NCI-H82 (cell line): ENCODE data around the gene MOK.
"Not testable (repeated sequence)": the region's sequence is repeated elsewhere in the genome, so short reads cannot be mapped to it uniquely, and the experiment has no call there.

ENCODE experiments used
- DNase-seq: peaks from one replicate; lab custom pipeline; 2025; lab: John Stamatoyannopoulos, UW

Gene MOK

DNA sequence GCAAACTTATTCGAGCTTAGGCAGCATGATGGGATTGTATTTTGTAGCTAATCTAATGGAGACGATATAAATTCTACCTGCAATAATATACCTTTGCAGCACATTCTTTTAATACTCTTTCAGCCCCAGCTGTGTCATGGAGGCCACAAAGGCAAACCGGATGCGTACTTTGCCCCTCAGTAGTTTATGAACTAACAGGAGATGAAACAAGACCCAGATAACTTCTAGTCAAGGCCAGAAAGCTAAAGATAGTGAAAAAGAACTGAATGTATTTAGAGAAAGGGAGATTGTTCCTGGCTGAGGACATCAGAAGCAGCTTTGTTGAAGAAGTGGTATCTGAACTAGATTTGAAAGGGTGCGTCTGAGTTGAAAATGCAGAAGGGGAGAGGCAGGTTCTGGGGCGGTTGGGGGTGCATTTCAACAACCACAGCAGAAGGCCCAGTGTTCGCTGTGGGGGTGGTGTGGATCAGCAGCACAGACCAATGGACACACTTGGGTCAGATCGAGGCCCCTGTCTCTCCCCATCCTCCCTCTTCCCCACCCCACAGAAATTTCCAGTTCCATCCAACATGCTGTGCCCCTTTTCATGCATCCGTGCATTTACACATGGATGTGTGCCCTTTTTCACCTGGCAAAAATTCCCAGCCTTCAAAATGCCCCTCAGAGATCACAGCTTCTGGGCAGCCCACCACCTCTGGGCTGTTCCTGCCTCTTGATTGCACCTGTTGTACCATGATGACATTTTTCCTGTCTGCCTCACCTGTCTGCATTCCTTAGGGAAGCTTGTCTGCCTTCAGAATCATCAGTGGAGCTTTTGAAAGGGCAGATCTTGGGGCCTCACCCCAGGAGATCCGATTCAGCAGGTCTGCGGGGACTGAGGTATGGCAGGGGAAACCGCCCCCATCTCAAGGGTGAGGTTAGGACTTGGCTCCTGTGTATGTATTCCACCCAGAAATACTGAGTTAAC lies 16.8 kb upstream of the MOK start:
- no peak for DNase-seq

DNA sequence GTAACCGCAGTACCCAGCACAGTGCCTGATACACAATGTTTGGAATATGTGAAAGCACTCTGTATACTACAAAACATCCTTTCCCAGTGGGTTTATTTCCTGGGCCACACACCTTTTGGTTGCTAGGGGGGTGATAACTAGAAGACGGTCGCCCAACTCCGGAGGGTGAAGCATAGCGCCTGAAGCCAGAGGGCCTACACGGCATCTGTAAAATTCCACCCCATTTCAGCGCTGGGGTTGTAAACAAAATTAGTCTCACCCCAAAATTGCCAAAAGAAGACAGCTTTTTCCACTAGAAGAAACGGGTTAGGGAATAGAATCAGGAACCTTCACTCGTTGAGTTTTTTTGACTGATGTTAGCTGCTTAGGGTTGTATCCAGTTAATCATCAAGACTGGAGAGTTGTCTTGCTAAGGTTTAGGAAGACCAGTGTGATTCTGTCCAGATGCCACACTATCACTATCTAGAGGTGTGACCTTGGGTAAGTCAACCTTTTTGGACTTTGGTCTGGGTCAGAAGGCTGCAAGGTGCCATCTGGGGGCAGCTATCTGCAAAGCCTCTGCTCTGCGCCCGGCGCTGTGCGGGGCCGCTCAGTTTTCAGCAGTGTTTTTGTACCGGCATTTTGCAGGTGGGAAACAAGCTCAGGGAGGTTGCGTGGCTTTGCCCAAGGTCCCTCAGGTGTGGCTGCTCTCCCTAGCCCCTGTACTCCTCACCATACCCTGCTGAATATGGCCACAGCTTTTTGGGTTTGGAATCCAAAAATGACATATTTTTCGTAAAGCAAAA lies 15.9 kb upstream of the MOK start:
- no peak for DNase-seq

- DNase-seq: peak; percentile 53
Observed at GRCh38 chr14:102320033-102320660, 15.2 kb upstream of the MOK start.

- DNase-seq: peak; percentile 90
Observed at GRCh38 chr14:102319351-102320032, 14.5 kb upstream of the MOK start, which contains the start of gene ZNF839. Gene ZNF839 (plus strand): TSS chr14:102319746. CDS start chr14:102319766, 20 bp downstream.

GRCh38 chr14:102318781-102319276 lies 13.9 kb upstream of the MOK start:
- no peak for DNase-seq

DNA sequence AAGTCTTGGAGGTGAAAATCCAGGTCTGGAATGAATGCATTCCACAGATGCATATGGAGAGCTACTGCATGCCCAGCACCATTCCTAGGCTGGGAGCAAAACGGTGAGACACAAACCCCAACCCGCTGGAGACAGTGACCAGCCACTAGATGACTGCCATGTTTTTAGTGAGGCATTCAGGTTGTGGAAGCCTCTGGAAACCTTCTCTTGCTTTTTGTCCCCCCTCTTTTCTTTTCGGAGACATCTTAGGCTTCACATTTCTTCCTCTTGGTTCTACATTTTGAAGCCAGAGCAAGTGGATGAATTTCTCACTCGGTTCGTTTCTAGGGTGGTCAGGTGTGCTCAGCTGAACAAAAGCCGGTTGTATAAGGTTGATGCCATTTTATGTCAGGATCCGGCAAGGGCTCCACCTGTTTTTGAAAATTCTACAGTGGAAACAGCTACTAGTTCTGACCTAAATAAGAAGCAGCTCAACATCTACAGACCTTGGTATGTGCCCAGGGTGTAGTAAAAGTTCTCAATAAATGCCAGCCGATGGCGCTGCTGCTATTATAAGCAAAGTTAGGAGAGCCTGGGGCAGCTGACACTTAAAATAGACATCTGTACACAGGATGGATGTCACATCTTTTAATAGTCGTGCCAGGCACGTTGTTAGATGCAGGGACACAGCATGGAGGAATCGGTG lies 12.7 kb upstream of the MOK start:
- peak; percentile 63 for DNase-seq

GRCh38 chr14:102316743-102317563 lies 12.0 kb upstream of the MOK start:
- peak; percentile 90 for DNase-seq

DNA sequence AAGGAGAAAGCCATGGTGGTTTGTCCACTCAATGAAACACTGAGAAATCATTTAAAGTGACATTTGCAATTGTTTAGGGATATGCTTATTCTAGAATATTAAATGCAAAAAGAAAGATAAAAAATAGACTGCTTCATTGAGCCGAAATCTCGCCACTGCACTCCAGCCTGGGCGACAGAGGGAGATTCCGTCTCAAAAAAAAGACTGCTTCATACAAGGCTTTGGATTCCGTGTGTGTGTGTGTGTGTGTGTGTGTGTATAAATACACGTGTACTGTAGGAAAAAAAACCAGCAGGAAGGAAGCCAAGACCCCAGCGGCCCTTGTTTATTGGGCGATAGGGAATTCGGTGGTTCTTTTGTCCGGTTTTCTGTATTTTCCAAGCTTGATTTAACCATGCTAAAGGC lies 11.4 kb upstream of the MOK start:
- DNase-seq: peak; percentile 61

DNA sequence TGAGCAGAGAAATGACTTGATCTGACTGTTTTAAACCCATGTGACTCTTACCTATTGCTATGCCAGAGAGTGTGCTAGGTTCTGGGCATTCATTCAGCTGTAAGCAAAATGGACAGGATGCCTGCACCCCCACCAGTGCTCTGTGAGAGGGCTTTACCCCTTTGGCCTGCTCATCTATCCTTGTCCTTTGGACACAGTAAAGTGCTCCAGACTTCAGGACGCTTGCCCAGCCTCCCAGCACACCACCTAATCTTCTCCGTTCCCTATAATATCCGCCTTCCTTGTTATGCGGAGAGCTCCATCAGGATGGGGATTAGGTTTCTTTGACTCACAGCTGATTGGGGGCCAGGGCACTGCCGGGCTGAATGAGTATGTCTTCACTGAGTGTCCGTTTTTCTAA lies 10.2 kb upstream of the MOK start:
- peak; percentile 73 for DNase-seq

- DNase-seq: peak; percentile 84
Observed at GRCh38 chr14:102314242-102315011, 9.5 kb upstream of the MOK start.

DNA sequence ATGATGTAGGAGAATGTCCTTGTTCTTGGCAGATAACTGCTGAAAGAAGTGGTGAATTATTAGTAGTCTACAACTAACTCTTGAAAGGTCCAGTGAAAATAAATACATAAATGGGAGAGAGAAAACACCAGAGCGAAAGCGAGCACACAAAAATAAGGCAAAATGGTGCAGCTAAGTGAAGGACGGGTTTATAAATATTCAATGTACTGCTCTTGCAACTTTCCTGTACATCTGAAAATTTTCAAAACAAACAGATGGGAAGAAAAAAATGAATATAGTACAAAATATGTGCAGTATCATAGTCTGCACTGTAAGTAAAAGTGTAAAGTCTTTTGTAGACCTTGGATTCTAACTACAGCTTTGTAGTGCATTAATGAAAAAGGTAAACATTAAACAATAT lies 1.3 kb downstream of the MOK start:
- no peak for DNase-seq

GRCh38 chr14:102298303-102299070 lies 6.5 kb downstream of the MOK start:
- DNase-seq: not testable (repeated sequence)

DNA sequence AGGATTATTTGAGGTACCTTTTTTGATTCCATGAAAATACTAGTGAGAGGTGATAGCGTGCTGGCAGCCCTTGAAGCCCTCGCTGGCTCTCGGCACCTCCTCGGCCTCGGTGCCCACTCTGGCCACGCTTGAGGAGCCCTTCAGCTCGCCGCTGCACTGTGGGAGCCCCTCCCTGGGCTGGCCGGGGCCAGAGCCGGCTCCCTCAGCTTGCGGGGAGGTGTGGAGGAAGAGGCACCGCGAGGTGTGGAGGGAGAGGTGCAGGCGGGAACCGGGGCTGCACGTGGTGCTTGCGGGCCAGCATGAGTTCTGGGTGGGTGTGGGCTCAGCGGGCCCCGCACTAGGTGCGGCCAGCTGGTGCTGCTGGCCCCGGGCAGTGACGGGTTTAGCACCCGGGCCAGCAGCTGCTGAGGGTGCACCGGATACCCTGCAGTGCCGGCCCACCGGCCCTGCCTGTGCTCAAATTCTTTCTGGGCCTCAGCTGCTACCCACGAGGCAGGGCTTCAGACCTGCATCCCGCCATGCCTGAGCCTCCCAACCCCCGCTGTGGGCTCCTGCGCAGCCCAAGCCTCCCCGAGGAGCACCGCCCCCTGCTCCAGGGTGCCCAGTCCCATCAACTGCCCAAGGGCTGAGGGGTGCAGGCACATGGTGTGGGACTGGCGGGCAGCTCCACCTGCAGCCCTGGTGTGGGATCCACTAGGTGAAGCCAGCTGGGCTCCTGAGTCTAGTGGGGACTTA lies 7.4 kb downstream of the MOK start:
- DNase-seq: no peak

GRCh38 chr14:102295270-102295669 lies 9.7 kb downstream of the MOK start:
- DNase-seq: peak; percentile 17

DNA sequence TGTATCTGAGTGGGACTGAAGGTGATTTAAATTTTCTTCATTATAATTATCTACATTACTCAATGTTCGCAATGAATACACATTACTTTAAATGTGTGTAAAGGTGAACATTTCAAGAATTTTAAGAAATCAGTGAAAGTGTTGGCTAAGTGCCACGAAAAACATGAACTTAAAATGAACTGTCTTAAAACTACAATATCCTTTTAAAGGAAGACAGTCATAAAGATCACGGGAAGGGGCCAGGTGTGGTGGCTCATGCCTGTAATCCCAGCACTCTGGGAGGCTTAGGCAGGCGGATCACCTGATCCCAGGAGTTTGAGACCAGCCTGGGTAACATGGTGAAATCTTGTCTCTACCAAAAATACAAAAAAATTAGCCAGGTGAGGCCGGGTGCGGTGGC lies 11.2 kb downstream of the MOK start:
- peak; percentile 32 for DNase-seq

DNA sequence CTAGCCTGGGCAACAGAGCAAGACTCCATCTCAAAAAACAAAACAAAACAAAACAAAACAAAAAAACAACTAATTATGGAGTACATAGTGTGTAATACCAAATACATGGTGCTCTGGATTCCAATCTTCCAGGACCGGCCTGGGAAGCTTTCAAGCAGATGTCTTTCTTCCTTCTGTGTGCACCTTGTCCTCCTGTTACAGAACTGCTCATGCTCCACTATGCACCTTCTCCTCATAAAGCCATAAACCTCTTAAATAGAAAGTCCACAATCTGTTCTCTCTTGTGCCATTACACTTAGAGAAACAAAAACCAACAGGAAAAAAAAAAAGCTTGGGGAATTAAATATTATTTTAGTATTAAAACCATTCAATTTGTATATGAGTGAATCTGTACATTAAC lies 12.5 kb downstream of the MOK start:
- DNase-seq: no peak

- no peak for DNase-seq
Observed at GRCh38 chr14:102288139-102288538, 16.8 kb downstream of the MOK start.

DNA sequence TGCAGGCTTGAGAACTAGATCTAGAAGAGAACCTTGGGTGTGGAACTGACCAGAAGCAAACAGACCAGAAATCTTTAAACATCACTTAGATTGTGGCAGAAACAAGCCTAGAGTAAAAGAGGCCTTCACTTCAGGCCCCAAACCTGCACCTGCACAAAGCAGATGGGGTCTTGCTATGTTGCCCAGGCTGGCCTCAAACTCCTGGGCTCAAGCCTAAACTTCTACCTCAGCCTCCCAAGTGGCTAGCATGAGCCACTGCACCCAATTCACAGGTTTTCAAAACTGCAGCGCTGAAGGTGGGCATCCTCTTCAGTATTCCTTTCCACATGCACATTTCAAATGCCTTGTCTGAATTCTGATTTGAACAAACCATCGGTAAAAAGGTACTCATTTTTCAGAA lies 19.9 kb downstream of the MOK start:
- DNase-seq: no peak
